SU-DHL-6 (cell line): ENCODE measurements around the gene NFIB.

Experiments used
- H2AFZ ChIP-seq: fragments of 200-600 bp; sonication (generic); 2 replicates; pipeline ENCODE4 v1.6.1; 2014; ENCODE audit warnings: low read depth, mild to moderate bottlenecking, moderate library complexity, mixed read lengths, antibody characterized with exemption, low read length; ENCODE audit not compliant: severe bottlenecking
- H3F3A ChIP-seq: fragments of 200-600 bp; shearing (Covaris generic); 2 replicates; pipeline ENCODE4 v1.6.0; 2016; ENCODE audit warnings: antibody characterized with exemption, mild to moderate bottlenecking; ENCODE audit not compliant: insufficient read depth
- H3K27ac ChIP-seq: fragments of 200-600 bp; sonication (generic); 2 replicates; pipeline ENCODE4 v1.5.1; 2016; ENCODE audit warnings: low read depth, mild to moderate bottlenecking, low read length, moderate library complexity, mixed read lengths
- H3K27me3 ChIP-seq: fragments of 200-600 bp; sonication (generic), shearing (Covaris generic); 2 replicates; pipeline ENCODE4 v1.6.0; 2014; ENCODE audit warnings: mild to moderate bottlenecking, low read length
- H3K36me3 ChIP-seq: fragments of 200-600 bp; sonication (generic); 2 replicates; pipeline ENCODE4 v1.6.1; 2014; ENCODE audit warnings: mild to moderate bottlenecking, low read length, mixed read lengths
- H3K4me2 ChIP-seq: fragments of 300-600, 200-600 bp; shearing (Covaris generic), sonication (generic); 2 replicates; pipeline ENCODE4 v1.6.0; 2014; ENCODE audit warnings: low read length, low read depth, mild to moderate bottlenecking; ENCODE audit not compliant: poor library complexity, severe bottlenecking
- H3K4me3 ChIP-seq: fragments of 200-600 bp; sonication (generic); 2 replicates; pipeline ENCODE4 v1.5.1; 2014; ENCODE audit warnings: antibody characterized with exemption, low read length, mild to moderate bottlenecking, mixed read lengths; ENCODE audit not compliant: insufficient read depth, poor library complexity, severe bottlenecking
- H3K79me2 ChIP-seq: fragments of 200-600 bp; sonication (generic); 2 replicates; pipeline ENCODE4 v1.6.1; 2014; ENCODE audit warnings: mild to moderate bottlenecking, low read length, moderate library complexity; ENCODE audit not compliant: insufficient read depth
- H3K9ac ChIP-seq: fragments of 200-600 bp; sonication (generic); 2 replicates; pipeline ENCODE4 v1.7.0; 2014; ENCODE audit warnings: mild to moderate bottlenecking, low read length
- H3K9me2 ChIP-seq: fragments of 200-600 bp; sonication (generic); replicated peaks from 2 replicates; pipeline ENCODE4 v1.6.1; 2014; ENCODE audit warnings: low read length; ENCODE audit not compliant: insufficient read depth
- H3K9me3 ChIP-seq: fragments of 200-600 bp; sonication (generic); 2 replicates; pipeline ENCODE4 v1.6.1; 2014; ENCODE audit warnings: low read length, mixed read lengths; ENCODE audit not compliant: insufficient read depth
- H4K20me1 ChIP-seq: fragments of 200-600 bp; sonication (generic); 2 replicates; pipeline ENCODE4 v1.6.1; 2014; ENCODE audit warnings: low read depth, mild to moderate bottlenecking, antibody characterized with exemption, low read length, moderate library complexity, mixed read lengths
- EZH2phosphoT487 ChIP-seq: fragments of 200-600 bp; sonication (generic), shearing (Covaris generic); conservative IDR thresholded peaks from 2 replicates; pipeline ENCODE4 v1.6.1; 2018; ENCODE audit warnings: mild to moderate bottlenecking, antibody characterized with exemption, low read length, moderate library complexity, mixed read lengths
- TF ChIP-seq, protein P1 (sequence below): fragments of 200-600 bp; sonication (generic); IDR thresholded peaks from one replicate; pipeline ENCODE4 v1.5.1; 2017; ENCODE audit warnings: antibody characterized with exemption, mild to moderate bottlenecking, low read length, moderate library complexity; ENCODE audit not compliant: insufficient read depth, poor library complexity, severe bottlenecking

NFIB gene

GRCh38 chr9:14081745-14082144, 232.2 kb downstream of the NFIB start:
- Histone ChIP-seq H3K27me3 (no peaks in the 10 kb centered on the region), H3K79me2 (no peaks in the 10 kb centered on the region), H3K4me3 (no peak overlapping the region), H3K4me2 (no peak overlapping the region), H3K27ac (no peak overlapping the region), H3K9me2 (no peaks in the 10 kb centered on the region), H3K36me3 (no peaks in the 10 kb centered on the region), H3K9ac (no peak overlapping the region), H4K20me1 (no peaks in the 10 kb centered on the region), H3K9me3 (no peaks in the 10 kb centered on the region), H2AFZ (no peak overlapping the region), H3F3A (no peaks in the 10 kb centered on the region)
- TF ChIP-seq, protein P1, sequence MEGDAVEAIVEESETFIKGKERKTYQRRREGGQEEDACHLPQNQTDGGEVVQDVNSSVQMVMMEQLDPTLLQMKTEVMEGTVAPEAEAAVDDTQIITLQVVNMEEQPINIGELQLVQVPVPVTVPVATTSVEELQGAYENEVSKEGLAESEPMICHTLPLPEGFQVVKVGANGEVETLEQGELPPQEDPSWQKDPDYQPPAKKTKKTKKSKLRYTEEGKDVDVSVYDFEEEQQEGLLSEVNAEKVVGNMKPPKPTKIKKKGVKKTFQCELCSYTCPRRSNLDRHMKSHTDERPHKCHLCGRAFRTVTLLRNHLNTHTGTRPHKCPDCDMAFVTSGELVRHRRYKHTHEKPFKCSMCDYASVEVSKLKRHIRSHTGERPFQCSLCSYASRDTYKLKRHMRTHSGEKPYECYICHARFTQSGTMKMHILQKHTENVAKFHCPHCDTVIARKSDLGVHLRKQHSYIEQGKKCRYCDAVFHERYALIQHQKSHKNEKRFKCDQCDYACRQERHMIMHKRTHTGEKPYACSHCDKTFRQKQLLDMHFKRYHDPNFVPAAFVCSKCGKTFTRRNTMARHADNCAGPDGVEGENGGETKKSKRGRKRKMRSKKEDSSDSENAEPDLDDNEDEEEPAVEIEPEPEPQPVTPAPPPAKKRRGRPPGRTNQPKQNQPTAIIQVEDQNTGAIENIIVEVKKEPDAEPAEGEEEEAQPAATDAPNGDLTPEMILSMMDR = no peak
- TF ChIP-seq EZH2phosphoT487 = no peak

GRCh38 chr9:14080959-14081542, 232.9 kb downstream of the NFIB start:
- no peak overlapping the region for H3K9ac ChIP-seq
- no peak overlapping the region for H3K4me2 ChIP-seq
- H2AFZ ChIP-seq = no peak overlapping the region
- no peak overlapping the region for H3K4me3 ChIP-seq
- TF ChIP-seq, protein P1 = no peak
- TF ChIP-seq EZH2phosphoT487 = no peak
- no peaks in the 10 kb centered on the region for H3K27me3 ChIP-seq
- H3K36me3 ChIP-seq = no peaks in the 10 kb centered on the region
- no peaks in the 10 kb centered on the region for H3K9me3 ChIP-seq
- no peaks in the 10 kb centered on the region for H4K20me1 ChIP-seq
- H3K27ac ChIP-seq = no peak overlapping the region
- no peaks in the 10 kb centered on the region for H3F3A ChIP-seq
- H3K9me2 ChIP-seq = no peaks in the 10 kb centered on the region
- H3K79me2 ChIP-seq = no peaks in the 10 kb centered on the region

DNA sequence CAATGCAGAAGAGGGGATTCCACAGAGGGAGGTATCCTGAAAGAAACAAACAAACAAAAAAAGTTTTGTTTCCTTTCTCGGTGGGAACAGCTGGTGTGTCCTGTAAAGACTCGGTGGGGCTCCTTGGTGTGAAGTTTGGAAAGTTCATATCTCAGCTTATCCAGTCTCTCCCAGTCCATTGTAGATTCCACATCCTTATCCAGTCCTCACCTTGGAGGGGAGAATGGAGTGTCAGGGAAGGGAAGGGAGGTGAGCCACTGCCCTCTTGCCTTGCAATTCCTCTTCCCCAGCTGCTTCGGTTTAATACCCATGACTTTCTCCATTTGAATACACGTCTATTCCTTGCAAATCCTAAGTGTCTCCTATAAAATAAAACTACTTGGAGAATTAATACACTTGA, 234.5 kb downstream of the NFIB start:
- Histone ChIP-seq H3K9me3 (no peaks in the 10 kb centered on the region), H3K36me3 (no peaks in the 10 kb centered on the region), H3F3A (no peaks in the 10 kb centered on the region), H3K27ac (no peak overlapping the region), H3K9me2 (no peaks in the 10 kb centered on the region), H3K9ac (no peak overlapping the region), H4K20me1 (no peaks in the 10 kb centered on the region), H2AFZ (no peak overlapping the region), H3K79me2 (no peaks in the 10 kb centered on the region), H3K4me2 (no peak overlapping the region), H3K27me3 (no peaks in the 10 kb centered on the region), H3K4me3 (no peak overlapping the region)
- no peak for TF ChIP-seq EZH2phosphoT487
- TF ChIP-seq, protein P1 = no peak

DNA sequence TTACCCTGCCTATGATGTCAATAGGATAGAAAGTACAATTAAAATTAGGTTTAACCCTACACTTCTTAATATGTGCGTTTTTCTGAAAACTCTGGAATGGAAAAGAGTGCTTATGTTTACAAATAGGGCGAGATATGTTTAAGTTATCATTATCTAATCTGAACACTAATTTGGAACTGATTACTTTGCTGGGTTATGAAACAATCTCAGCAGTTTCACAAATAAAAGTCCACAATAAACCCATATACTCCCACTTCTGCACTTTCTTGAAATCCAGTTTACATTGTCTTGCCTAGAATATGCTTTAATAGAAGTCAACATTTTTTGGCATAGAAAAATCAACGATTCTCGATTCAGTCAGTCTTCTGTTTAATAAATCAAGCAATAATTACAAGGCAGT, 236.3 kb downstream of the NFIB start:
- Histone ChIP-seq H3K36me3 (no peaks in the 10 kb centered on the region), H2AFZ (no peak overlapping the region), H3K27me3 (no peaks in the 10 kb centered on the region), H3K4me3 (no peak overlapping the region), H3K9ac (no peak overlapping the region), H3K79me2 (no peaks in the 10 kb centered on the region), H4K20me1 (no peaks in the 10 kb centered on the region), H3K9me3 (no peaks in the 10 kb centered on the region), H3K27ac (no peak overlapping the region), H3K4me2 (no peak overlapping the region), H3F3A (no peaks in the 10 kb centered on the region), H3K9me2 (no peaks in the 10 kb centered on the region)
- TF ChIP-seq EZH2phosphoT487 = no peak
- TF ChIP-seq, protein P1 = no peak
